Muscle layer of colon (tissue), 2 donors: ENCODE measurements around the gene LMF1.

Experiments
- H3K27ac ChIP-seq: one replicate; pipeline ENCODE4 v1.7.0; 2013; ENCODE audit warnings: low read depth, mild to moderate bottlenecking, low read length, moderate library complexity
- H3K27me3 ChIP-seq, 2 donors: one replicate each; pipeline ENCODE4 v1.7.0; 2013; ENCODE audit warnings: low read length in 2 of 2, mild to moderate bottlenecking in 2 of 2; ENCODE audit not compliant: insufficient read depth in 2 of 2, control insufficient read depth in 1 of 2
- H3K36me3 ChIP-seq: one replicate; pipeline ENCODE4 v1.7.0; 2013; ENCODE audit warnings: mild to moderate bottlenecking, low read length; ENCODE audit not compliant: insufficient read depth
- H3K4me1 ChIP-seq: one replicate; pipeline ENCODE4 v1.7.0; 2013; ENCODE audit warnings: mild to moderate bottlenecking, low read length; ENCODE audit not compliant: insufficient read depth
- H3K4me3 ChIP-seq, 2 donors: one replicate each; pipeline ENCODE4 v1.7.0; 2013; ENCODE audit warnings: low read length in 2 of 2, low read depth in 1 of 2, mild to moderate bottlenecking in 1 of 2, moderate library complexity in 1 of 2
- H3K9ac ChIP-seq: one replicate; pipeline ENCODE4 v1.7.0; 2013; ENCODE audit warnings: low read length
- H3K9me3 ChIP-seq: one replicate; pipeline ENCODE4 v1.7.0; 2013; ENCODE audit warnings: mild to moderate bottlenecking, low read length
- donor health status: abdominal sarcoma.
- donor health status: Adenocarcinoma of cecum.

Gene LMF1

GRCh38 chr16:999677-1000076 is 28.9 kb upstream of the LMF1 start:
- no peak overlapping the region for H3K27ac ChIP-seq
- H3K9ac ChIP-seq: no peak overlapping the region
- peaks cover 8% of the 10 kb centered on the region for H3K9me3 ChIP-seq
- no peaks in the 10 kb centered on the region for H3K36me3 ChIP-seq
- peaks cover 0 to 31% of the 10 kb centered on the region in 2 donors for H3K27me3 ChIP-seq
- no peaks in the 10 kb centered on the region for H3K4me1 ChIP-seq
- H3K4me3 ChIP-seq: no peak overlapping the region

- peaks cover 11% of the 10 kb centered on the region for H3K9me3 ChIP-seq
- H3K9ac ChIP-seq: no peak overlapping the region
- peaks cover 0 to 31% of the 10 kb centered on the region in 2 donors for H3K27me3 ChIP-seq
- H3K27ac ChIP-seq: no peak overlapping the region
- H3K4me3 ChIP-seq: no peak overlapping the region
- H3K4me1 ChIP-seq: no peaks in the 10 kb centered on the region
- no peaks in the 10 kb centered on the region for H3K36me3 ChIP-seq
Measured at GRCh38 chr16:998615-999014, 27.8 kb upstream of the LMF1 start.

GRCh38 chr16:998211-998610 is 27.4 kb upstream of the LMF1 start:
- Histone ChIP-seq H3K4me1 (no peaks in the 10 kb centered on the region), H3K27ac (no peak overlapping the region), H3K36me3 (no peaks in the 10 kb centered on the region), H3K27me3 (peaks cover 0 to 31% of the 10 kb centered on the region in 2 donors), H3K9ac (no peak overlapping the region), H3K4me3 (no peak overlapping the region), H3K9me3 (peaks cover 11% of the 10 kb centered on the region)

GRCh38 chr16:997440-998051 is 26.8 kb upstream of the LMF1 start:
- Histone ChIP-seq H3K9me3 (peaks cover 11% of the 10 kb centered on the region), H3K4me3 (no peak overlapping the region), H3K4me1 (no peaks in the 10 kb centered on the region), H3K27ac (no peak overlapping the region), H3K36me3 (no peaks in the 10 kb centered on the region), H3K9ac (no peak overlapping the region), H3K27me3 (peaks cover 0 to 31% of the 10 kb centered on the region in 2 donors)

GRCh38 chr16:996681-997080 is 25.9 kb upstream of the LMF1 start:
- no peaks in the 10 kb centered on the region for H3K36me3 ChIP-seq
- peaks cover 0 to 26% of the 10 kb centered on the region in 2 donors for H3K27me3 ChIP-seq
- no peak overlapping the region for H3K9ac ChIP-seq
- no peaks in the 10 kb centered on the region for H3K4me1 ChIP-seq
- H3K27ac ChIP-seq: no peak overlapping the region
- peaks cover 11% of the 10 kb centered on the region for H3K9me3 ChIP-seq
- H3K4me3 ChIP-seq: no peak overlapping the region

GRCh38 chr16:995783-996182 is 25.0 kb upstream of the LMF1 start:
- no peak overlapping the region for H3K9ac ChIP-seq
- H3K27ac ChIP-seq: no peak overlapping the region
- no peaks in the 10 kb centered on the region for H3K36me3 ChIP-seq
- H3K27me3 ChIP-seq: peaks cover 0 to 26% of the 10 kb centered on the region in 2 donors
- H3K4me3 ChIP-seq: no peak overlapping the region
- H3K9me3 ChIP-seq: peaks cover 11% of the 10 kb centered on the region
- no peaks in the 10 kb centered on the region for H3K4me1 ChIP-seq

- no peak overlapping the region for H3K27ac ChIP-seq
- H3K36me3 ChIP-seq: no peaks in the 10 kb centered on the region
- H3K27me3 ChIP-seq: peaks cover 0 to 26% of the 10 kb centered on the region in 2 donors
- H3K4me1 ChIP-seq: no peaks in the 10 kb centered on the region
- no peak overlapping the region for H3K4me3 ChIP-seq
- H3K9ac ChIP-seq: no peak overlapping the region
- peaks cover 11% of the 10 kb centered on the region for H3K9me3 ChIP-seq
Measured at GRCh38 chr16:995087-995486, 24.3 kb upstream of the LMF1 start.

GRCh38 chr16:993731-994130 is 22.9 kb upstream of the LMF1 start:
- Histone ChIP-seq H3K36me3 (no peaks in the 10 kb centered on the region), H3K27me3 (peaks cover 0 to 20% of the 10 kb centered on the region in 2 donors), H3K27ac (no peak overlapping the region), H3K4me3 (no peak overlapping the region), H3K9ac (no peak overlapping the region), H3K9me3 (peaks cover 11% of the 10 kb centered on the region), H3K4me1 (no peaks in the 10 kb centered on the region)

GRCh38 chr16:991773-992172 is 21.0 kb upstream of the LMF1 start:
- Histone ChIP-seq H3K9me3 (peaks cover 11% of the 10 kb centered on the region), H3K4me1 (no peaks in the 10 kb centered on the region), H3K27ac (no peak overlapping the region), H3K36me3 (no peaks in the 10 kb centered on the region), H3K27me3 (peaks cover 0 to 12% of the 10 kb centered on the region in 2 donors), H3K4me3 (no peak overlapping the region), H3K9ac (no peak overlapping the region)

GRCh38 chr16:991345-991744 is 20.6 kb upstream of the LMF1 start:
- no peak overlapping the region for H3K4me3 ChIP-seq
- peaks cover 0 to 14% of the 10 kb centered on the region in 2 donors for H3K27me3 ChIP-seq
- H3K36me3 ChIP-seq: no peaks in the 10 kb centered on the region
- H3K4me1 ChIP-seq: no peaks in the 10 kb centered on the region
- H3K27ac ChIP-seq: no peak overlapping the region
- H3K9me3 ChIP-seq: peaks cover 11% of the 10 kb centered on the region
- no peak overlapping the region for H3K9ac ChIP-seq

- Histone ChIP-seq H3K4me3 (no peak overlapping the region), H3K27me3 (peaks cover 0 to 17% of the 10 kb centered on the region in 2 donors), H3K9me3 (peaks cover 11% of the 10 kb centered on the region), H3K27ac (no peak overlapping the region), H3K9ac (no peak overlapping the region), H3K36me3 (no peaks in the 10 kb centered on the region), H3K4me1 (no peaks in the 10 kb centered on the region)
Measured at GRCh38 chr16:990516-991291, 19.9 kb upstream of the LMF1 start.
